ENCODE measurements around the gene GTPBP4.

The GTPBP4 gene

GRCh38 chr10:968546-969199, 19.6 kb upstream of the GTPBP4 start (continued):
- TF ChIP-seq POU6F1 (CRISPR knock-in tag; IDR thresholded peaks at IDR 0.05; ENCODE audit: borderline replicate concordance, low read depth) (no peak), OSR1 (CRISPR knock-in tag; IDR thresholded peaks at IDR 0.05) (no peak), CREB5 (CRISPR knock-in tag; IDR thresholded peaks at IDR 0.05; ENCODE audit: low read depth) (no peak), ZFP30 (CRISPR knock-in tag; IDR thresholded peaks at IDR 0.05) (no peak), RARB (CRISPR knock-in tag; IDR thresholded peaks at IDR 0.05) (no peak)

GRCh38 chr10:969473-970150, 18.6 kb upstream of the GTPBP4 start:
- no peak for TF ChIP-seq CREB5 (CRISPR knock-in tag; IDR thresholded peaks at IDR 0.05; ENCODE audit: low read depth)
- TF ChIP-seq POU6F1 (CRISPR knock-in tag; IDR thresholded peaks at IDR 0.05; ENCODE audit: borderline replicate concordance, low read depth): no peak
- TF ChIP-seq CSDC2 (CRISPR knock-in tag; IDR thresholded peaks at IDR 0.05): no peak
- TF ChIP-seq TSHZ2 (CRISPR knock-in tag; IDR thresholded peaks at IDR 0.05): no peak
- no peak for TF ChIP-seq ESRRG (CRISPR knock-in tag; IDR thresholded peaks at IDR 0.05)
- no peak for TF ChIP-seq TCF4 (CRISPR knock-in tag; IDR thresholded peaks at IDR 0.05; ENCODE audit: borderline replicate concordance)
- TF ChIP-seq ZNF8 (CRISPR knock-in tag; IDR thresholded peaks at IDR 0.05): no peak
- no peak for TF ChIP-seq SNAI2 (CRISPR knock-in tag; IDR thresholded peaks at IDR 0.05)
- TF ChIP-seq RARB (CRISPR knock-in tag; IDR thresholded peaks at IDR 0.05): no peak
- no peak for TF ChIP-seq TOX (CRISPR knock-in tag; IDR thresholded peaks at IDR 0.05; ENCODE audit: borderline replicate concordance)
- no peak for TF ChIP-seq BACH2 (CRISPR knock-in tag; IDR thresholded peaks at IDR 0.05; ENCODE audit: borderline replicate concordance)
- no peak for TF ChIP-seq PATZ1 (CRISPR knock-in tag; IDR thresholded peaks at IDR 0.05; ENCODE audit: borderline replicate concordance)
- TF ChIP-seq ZNF565 (CRISPR knock-in tag; conservative IDR thresholded peaks at IDR 0.05; ENCODE audit: low read depth): no peak
- no peak for TF ChIP-seq CSRNP3 (CRISPR knock-in tag; IDR thresholded peaks at IDR 0.05)
- TF ChIP-seq ARNTL (CRISPR knock-in tag; IDR thresholded peaks at IDR 0.05; ENCODE audit: borderline replicate concordance, low read depth): no peak
- TF ChIP-seq GLIS3 (CRISPR knock-in tag; IDR thresholded peaks at IDR 0.05): no peak
- no peak for TF ChIP-seq ZFP3 (CRISPR knock-in tag; IDR thresholded peaks at IDR 0.05)
- no peak for TF ChIP-seq ZC3H10 (CRISPR knock-in tag; IDR thresholded peaks at IDR 0.05)
- no peak for TF ChIP-seq ISL1 (CRISPR knock-in tag; IDR thresholded peaks at IDR 0.05)
- no peak for TF ChIP-seq OSR1 (CRISPR knock-in tag; IDR thresholded peaks at IDR 0.05)
- ATAC-seq: no peak

All from SK-N-SH treated with all-trans-retinoic acid at 6 μM for 48 hours (cell line).